Right lobe of liver (tissue), 4 donors: ENCODE measurements around the gene BARHL1.

Source experiments
- CTCF ChIP-seq, 4 donors: fragments of 200-600 bp in 3 of 4; fragments of 450-650 bp in 1 of 4; IDR thresholded peaks; one replicate each; pipeline versions ENCODE4 v1.5.1 to v1.8.0; 2016 to 2022; ENCODE audit warnings: antibody characterized with exemption in 4 of 4, mild to moderate bottlenecking in 2 of 4
- POLR2A ChIP-seq: fragments of 450-650 bp; IDR thresholded peaks from one replicate; pipeline ENCODE4 v1.6.1; 2017; ENCODE audit warnings: antibody characterized with exemption, mild to moderate bottlenecking
- donor health status: DM: no; HTN: no; CAD: no.
- donor health status: DM: no; HTN: no; CAD: no.
- donor health status: DM: no; HTN: yes; CAD: no.

- TF ChIP-seq CTCF (IDR thresholded peaks at IDR 0.05) (no peak), POLR2A (no peak)
Measured at GRCh38 chr9:132596200-132596599, 13.8 kb downstream of the BARHL1 start.
